ENCODE measurements around the gene ADM2. TPM values are rescaled to one million over a fixed set of nuclear protein-coding genes. Genes with fewer than 3 reads are reported as not detected.

Gene ADM2
- total and polyA plus RNA-seq, 2 of the 13 experiments (the other 11 are each of a cell fraction or from before 2014, with no cell fraction given): 1.2 to 3.0 TPM

DNA sequence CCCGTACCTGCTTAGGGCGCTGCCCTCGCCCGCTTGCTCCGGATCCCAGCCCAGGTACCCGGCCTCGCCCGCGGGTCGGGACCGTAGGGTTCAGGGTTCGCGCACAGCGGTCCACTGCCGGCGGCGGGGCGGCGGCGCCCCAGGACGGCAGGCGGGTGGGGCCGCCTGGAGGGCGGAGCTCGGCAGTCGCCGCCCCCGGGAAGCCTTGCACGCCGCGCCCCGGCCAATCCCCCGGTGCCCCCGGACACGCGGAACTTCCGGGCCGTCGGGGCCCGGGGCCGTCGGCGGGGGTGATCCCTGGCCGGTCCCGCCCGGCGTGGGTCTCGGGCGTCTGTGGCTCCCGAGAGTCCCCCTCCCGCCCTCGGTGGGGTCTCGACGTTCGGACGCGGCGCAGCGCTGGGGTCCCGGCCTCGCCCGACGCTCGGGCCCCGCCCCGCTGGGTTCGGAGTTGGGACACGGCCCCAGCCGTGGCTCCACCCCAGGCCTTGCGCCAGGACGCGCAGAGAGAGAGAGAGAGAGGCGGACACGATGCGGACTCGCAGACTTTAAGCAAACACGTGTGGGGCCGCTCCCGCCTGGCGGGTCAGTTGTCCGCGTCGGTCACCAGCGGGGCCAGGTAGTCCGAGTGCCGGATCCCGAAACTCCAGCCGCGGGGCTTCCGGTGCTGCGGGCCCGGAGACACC is 48.7 kb downstream of the ADM2 start, which contains the start of gene TYMP (continued):
- TF ChIP-seq, protein P1, sequence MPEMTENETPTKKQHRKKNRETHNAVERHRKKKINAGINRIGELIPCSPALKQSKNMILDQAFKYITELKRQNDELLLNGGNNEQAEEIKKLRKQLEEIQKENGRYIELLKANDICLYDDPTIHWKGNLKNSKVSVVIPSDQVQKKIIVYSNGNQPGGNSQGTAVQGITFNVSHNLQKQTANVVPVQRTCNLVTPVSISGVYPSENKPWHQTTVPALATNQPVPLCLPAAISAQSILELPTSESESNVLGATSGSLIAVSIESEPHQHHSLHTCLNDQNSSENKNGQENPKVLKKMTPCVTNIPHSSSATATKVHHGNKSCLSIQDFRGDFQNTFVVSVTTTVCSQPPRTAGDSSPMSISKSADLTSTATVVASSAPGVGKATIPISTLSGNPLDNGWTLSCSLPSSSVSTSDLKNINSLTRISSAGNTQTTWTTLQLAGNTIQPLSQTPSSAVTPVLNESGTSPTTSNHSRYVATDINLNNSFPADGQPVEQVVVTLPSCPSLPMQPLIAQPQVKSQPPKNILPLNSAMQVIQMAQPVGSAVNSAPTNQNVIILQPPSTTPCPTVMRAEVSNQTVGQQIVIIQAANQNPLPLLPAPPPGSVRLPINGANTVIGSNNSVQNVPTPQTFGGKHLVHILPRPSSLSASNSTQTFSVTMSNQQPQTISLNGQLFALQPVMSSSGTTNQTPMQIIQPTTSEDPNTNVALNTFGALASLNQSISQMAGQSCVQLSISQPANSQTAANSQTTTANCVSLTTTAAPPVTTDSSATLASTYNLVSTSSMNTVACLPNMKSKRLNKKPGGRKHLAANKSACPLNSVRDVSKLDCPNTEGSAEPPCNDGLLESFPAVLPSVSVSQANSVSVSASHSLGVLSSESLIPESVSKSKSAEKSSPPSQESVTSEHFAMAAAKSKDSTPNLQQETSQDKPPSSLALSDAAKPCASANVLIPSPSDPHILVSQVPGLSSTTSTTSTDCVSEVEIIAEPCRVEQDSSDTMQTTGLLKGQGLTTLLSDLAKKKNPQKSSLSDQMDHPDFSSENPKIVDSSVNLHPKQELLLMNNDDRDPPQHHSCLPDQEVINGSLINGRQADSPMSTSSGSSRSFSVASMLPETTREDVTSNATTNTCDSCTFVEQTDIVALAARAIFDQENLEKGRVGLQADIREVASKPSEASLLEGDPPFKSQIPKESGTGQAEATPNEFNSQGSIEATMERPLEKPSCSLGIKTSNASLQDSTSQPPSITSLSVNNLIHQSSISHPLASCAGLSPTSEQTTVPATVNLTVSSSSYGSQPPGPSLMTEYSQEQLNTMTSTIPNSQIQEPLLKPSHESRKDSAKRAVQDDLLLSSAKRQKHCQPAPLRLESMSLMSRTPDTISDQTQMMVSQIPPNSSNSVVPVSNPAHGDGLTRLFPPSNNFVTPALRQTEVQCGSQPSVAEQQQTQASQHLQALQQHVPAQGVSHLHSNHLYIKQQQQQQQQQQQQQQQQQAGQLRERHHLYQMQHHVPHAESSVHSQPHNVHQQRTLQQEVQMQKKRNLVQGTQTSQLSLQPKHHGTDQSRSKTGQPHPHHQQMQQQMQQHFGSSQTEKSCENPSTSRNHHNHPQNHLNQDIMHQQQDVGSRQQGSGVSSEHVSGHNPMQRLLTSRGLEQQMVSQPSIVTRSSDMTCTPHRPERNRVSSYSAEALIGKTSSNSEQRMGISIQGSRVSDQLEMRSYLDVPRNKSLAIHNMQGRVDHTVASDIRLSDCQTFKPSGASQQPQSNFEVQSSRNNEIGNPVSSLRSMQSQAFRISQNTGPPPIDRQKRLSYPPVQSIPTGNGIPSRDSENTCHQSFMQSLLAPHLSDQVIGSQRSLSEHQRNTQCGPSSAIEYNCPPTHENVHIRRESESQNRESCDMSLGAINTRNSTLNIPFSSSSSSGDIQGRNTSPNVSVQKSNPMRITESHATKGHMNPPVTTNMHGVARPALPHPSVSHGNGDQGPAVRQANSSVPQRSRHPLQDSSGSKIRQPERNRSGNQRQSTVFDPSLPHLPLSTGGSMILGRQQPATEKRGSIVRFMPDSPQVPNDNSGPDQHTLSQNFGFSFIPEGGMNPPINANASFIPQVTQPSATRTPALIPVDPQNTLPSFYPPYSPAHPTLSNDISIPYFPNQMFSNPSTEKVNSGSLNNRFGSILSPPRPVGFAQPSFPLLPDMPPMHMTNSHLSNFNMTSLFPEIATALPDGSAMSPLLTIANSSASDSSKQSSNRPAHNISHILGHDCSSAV (CRISPR knock-in tag; IDR thresholded peaks at IDR 0.05; ENCODE audit: borderline replicate concordance): no peak
- 0 out of 2 replicates have a peak, but pooled peaks have one; percentile 43 for TF ChIP-seq ZNF20 (CRISPR knock-in tag; IDR thresholded peaks at IDR 0.05)
- no peak for TF ChIP-seq MTA3 (CRISPR knock-in tag; IDR thresholded peaks at IDR 0.05)
- no peak for TF ChIP-seq FLYWCH1 (CRISPR knock-in tag; IDR thresholded peaks at IDR 0.05)
- no peak for TF ChIP-seq RORA (CRISPR knock-in tag; IDR thresholded peaks at IDR 0.05)
- no peak for TF ChIP-seq SSRP1 (CRISPR knock-in tag; IDR thresholded peaks at IDR 0.05)
- peak; percentile 13; the same call in 1 of the 2 replicates for TF ChIP-seq MEIS2 (CRISPR knock-in tag; IDR thresholded peaks at IDR 0.05)
- no peak for TF ChIP-seq HCFC1 (IDR thresholded peaks at IDR 0.05; ENCODE audit: low read depth, low read length)
- TF ChIP-seq NAIF1 (CRISPR knock-in tag; IDR thresholded peaks at IDR 0.05; ENCODE audit: borderline replicate concordance): peak; percentile 56; the same call in 1 of the 2 replicates
- no peak for TF ChIP-seq RAD21 (CRISPR knock-in tag; IDR thresholded peaks at IDR 0.05)
- TF ChIP-seq ZNF251 (CRISPR knock-in tag; IDR thresholded peaks at IDR 0.05): no peak
- TF ChIP-seq, protein P2, sequence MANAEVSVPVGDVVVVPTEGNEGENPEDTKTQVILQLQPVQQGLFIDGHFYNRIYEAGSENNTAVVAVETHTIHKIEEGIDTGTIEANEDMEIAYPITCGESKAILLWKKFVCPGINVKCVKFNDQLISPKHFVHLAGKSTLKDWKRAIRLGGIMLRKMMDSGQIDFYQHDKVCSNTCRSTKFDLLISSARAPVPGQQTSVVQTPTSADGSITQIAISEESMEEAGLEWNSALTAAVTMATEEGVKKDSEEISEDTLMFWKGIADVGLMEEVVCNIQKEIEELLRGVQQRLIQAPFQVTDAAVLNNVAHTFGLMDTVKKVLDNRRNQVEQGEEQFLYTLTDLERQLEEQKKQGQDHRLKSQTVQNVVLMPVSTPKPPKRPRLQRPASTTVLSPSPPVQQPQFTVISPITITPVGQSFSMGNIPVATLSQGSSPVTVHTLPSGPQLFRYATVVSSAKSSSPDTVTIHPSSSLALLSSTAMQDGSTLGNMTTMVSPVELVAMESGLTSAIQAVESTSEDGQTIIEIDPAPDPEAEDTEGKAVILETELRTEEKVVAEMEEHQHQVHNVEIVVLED (CRISPR knock-in tag; IDR thresholded peaks at IDR 0.05; ENCODE audit: borderline replicate concordance): peak; percentile 69; the same call in 1 of the 2 replicates
- TF ChIP-seq, protein P3, sequence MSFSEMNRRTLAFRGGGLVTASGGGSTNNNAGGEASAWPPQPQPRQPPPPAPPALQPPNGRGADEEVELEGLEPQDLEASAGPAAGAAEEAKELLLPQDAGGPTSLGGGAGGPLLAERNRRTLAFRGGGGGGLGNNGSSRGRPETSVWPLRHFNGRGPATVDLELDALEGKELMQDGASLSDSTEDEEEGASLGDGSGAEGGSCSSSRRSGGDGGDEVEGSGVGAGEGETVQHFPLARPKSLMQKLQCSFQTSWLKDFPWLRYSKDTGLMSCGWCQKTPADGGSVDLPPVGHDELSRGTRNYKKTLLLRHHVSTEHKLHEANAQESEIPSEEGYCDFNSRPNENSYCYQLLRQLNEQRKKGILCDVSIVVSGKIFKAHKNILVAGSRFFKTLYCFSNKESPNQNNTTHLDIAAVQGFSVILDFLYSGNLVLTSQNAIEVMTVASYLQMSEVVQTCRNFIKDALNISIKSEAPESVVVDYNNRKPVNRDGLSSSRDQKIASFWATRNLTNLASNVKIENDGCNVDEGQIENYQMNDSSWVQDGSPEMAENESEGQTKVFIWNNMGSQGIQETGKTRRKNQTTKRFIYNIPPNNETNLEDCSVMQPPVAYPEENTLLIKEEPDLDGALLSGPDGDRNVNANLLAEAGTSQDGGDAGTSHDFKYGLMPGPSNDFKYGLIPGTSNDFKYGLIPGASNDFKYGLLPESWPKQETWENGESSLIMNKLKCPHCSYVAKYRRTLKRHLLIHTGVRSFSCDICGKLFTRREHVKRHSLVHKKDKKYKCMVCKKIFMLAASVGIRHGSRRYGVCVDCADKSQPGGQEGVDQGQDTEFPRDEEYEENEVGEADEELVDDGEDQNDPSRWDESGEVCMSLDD (CRISPR knock-in tag; IDR thresholded peaks at IDR 0.05; ENCODE audit: borderline replicate concordance): peak; percentile 70
- TF ChIP-seq, protein P4, sequence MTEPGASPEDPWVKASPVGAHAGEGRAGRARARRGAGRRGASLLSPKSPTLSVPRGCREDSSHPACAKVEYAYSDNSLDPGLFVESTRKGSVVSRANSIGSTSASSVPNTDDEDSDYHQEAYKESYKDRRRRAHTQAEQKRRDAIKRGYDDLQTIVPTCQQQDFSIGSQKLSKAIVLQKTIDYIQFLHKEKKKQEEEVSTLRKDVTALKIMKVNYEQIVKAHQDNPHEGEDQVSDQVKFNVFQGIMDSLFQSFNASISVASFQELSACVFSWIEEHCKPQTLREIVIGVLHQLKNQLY (CRISPR knock-in tag; IDR thresholded peaks at IDR 0.05): 0 out of 2 replicates have a peak, but pooled peaks have one; percentile 34
- 0 out of 2 replicates have a peak, but pooled peaks have one; percentile 33 for TF ChIP-seq HMG20B (CRISPR knock-in tag; conservative IDR thresholded peaks at IDR 0.05)

Measured in HepG2 (cell line).